Loucy (cell line): ENCODE data around the gene FARP1.

ENCODE experiments used
- EZH2phosphoT487 ChIP-seq: fragments of 200-600 bp; IDR thresholded peaks from 2 replicates; pipeline ENCODE4 v1.6.1; 2018; ENCODE audit warnings: antibody characterized with exemption, mild to moderate bottlenecking, moderate library complexity, borderline replicate concordance
- TF ChIP-seq, protein P1 (sequence below): fragments of 200-600 bp; sonication (generic); conservative IDR thresholded peaks from 2 replicates; pipeline ENCODE4 v1.5.1; 2014; ENCODE audit warnings: mild to moderate bottlenecking, antibody characterized with exemption, low read length

- TF ChIP-seq, protein P1, sequence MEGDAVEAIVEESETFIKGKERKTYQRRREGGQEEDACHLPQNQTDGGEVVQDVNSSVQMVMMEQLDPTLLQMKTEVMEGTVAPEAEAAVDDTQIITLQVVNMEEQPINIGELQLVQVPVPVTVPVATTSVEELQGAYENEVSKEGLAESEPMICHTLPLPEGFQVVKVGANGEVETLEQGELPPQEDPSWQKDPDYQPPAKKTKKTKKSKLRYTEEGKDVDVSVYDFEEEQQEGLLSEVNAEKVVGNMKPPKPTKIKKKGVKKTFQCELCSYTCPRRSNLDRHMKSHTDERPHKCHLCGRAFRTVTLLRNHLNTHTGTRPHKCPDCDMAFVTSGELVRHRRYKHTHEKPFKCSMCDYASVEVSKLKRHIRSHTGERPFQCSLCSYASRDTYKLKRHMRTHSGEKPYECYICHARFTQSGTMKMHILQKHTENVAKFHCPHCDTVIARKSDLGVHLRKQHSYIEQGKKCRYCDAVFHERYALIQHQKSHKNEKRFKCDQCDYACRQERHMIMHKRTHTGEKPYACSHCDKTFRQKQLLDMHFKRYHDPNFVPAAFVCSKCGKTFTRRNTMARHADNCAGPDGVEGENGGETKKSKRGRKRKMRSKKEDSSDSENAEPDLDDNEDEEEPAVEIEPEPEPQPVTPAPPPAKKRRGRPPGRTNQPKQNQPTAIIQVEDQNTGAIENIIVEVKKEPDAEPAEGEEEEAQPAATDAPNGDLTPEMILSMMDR = no peak
- no peak for TF ChIP-seq EZH2phosphoT487
Observed at GRCh38 chr13:98476538-98476966, 333.7 kb downstream of the FARP1 start.
